GM12878 (cell line): ENCODE results near the gene SLC25A13. TPM values are rescaled to one million over a fixed set of nuclear protein-coding genes. Genes with fewer than 3 reads are reported as not detected.

Experiments used
- ATAC-seq: fragments of 200-7000 bp; cut with Tn5 transposase; 3 replicates; pipeline ENCODE4 v1.9.1; 2020; ENCODE audit warnings: mild to moderate bottlenecking, moderate library complexity
- BruUV-seq: library from RNA; stranded (reverse); fragments of 400-500 nt; replicated peaks from 2 replicates; lab custom pipeline; 2021; lab: Mats Ljungman, UMichigan
- CTCF ChIA-PET: fragments of 300-600 bp; sonication (Branson Sonifier 250); formaldehyde crosslinking; extraction: SDS; loops from one replicate; lab custom pipeline; 2021; ENCODE audit warnings: inconsistent platforms; lab: Yijun Ruan, JAX
- POLR2A ChIA-PET: fragments of 350-600 bp; formaldehyde crosslinking; extraction: SDS; loops from one replicate; lab custom pipeline; 2021; ENCODE audit warnings: inconsistent platforms; lab: Charles Lee
- RAD21 ChIA-PET: fragments of 300-600 bp; sonication (Branson Sonifier 250); formaldehyde crosslinking; loops from one replicate; lab custom pipeline; 2023; ENCODE audit warnings: antibody characterized with exemption; ENCODE audit not compliant: unreplicated experiment; lab: Charles Lee
- SMC1A ChIA-PET: fragments of 300-600 bp; sonication (Branson Sonifier 250); formaldehyde crosslinking; loops from one replicate; lab custom pipeline; 2023; ENCODE audit not compliant: unreplicated experiment, uncharacterized antibody; lab: Charles Lee
- DNase-seq: peaks from one replicate; pipeline ENCODE4 v3.0.0-alpha.2; 2011; ENCODE audit warnings: low read depth, low spot score
- FAIRE-seq: peaks from 3 replicates; lab custom pipeline; 2011; peaks lifted over from hg19 to GRCh38; lab: Jason Lieb, UNC
- H2AFZ ChIP-seq: 2 replicates; pipeline ENCODE4 v1.6.0; 2011; ENCODE audit warnings: low read depth, low read length, control low read depth; ENCODE audit not compliant: control insufficient read depth
- H3K27ac ChIP-seq: 2 replicates; pipeline ENCODE4 v1.5.1; 2011; ENCODE audit warnings: control low read depth; ENCODE audit not compliant: control insufficient read depth, insufficient read depth
- H3K27me3 ChIP-seq, 2 experiments: replicated peaks in 1 of 2; 2 replicates each; pipeline versions ENCODE4 v1.6.0 to v1.6.1; 2011; ENCODE audit warnings: low read length in 1 of 2; ENCODE audit not compliant: control insufficient read depth in 2 of 2, insufficient read depth in 2 of 2
- H3K36me3 ChIP-seq, 2 experiments: 2 replicates each; pipeline ENCODE4 v1.5.1; 2011; ENCODE audit warnings: low read length in 1 of 2; ENCODE audit not compliant: control insufficient read depth in 2 of 2, insufficient read depth in 2 of 2
- H3K4me1 ChIP-seq: 2 replicates; pipeline ENCODE4 v1.6.1; 2011; ENCODE audit warnings: mild to moderate bottlenecking, low read length, moderate library complexity, mixed read lengths; ENCODE audit not compliant: control insufficient read depth, insufficient read depth
- H3K4me2 ChIP-seq: 2 replicates; pipeline ENCODE4 v1.6.0; 2011; ENCODE audit warnings: control low read depth; ENCODE audit not compliant: control insufficient read depth, insufficient read depth
- H3K4me3 ChIP-seq: fragments of 200-600 bp; sonication (generic); 2 replicates; pipeline ENCODE4 v1.5.1; 2016
- H3K79me2 ChIP-seq: 2 replicates; pipeline ENCODE4 v1.6.0; 2011; ENCODE audit warnings: low read length; ENCODE audit not compliant: control insufficient read depth, insufficient read depth
- H3K9ac ChIP-seq: 2 replicates; pipeline ENCODE4 v1.8.0; 2011; ENCODE audit warnings: low read length, control low read depth, mixed read lengths; ENCODE audit not compliant: control insufficient read depth, insufficient read depth
- H3K9me3 ChIP-seq: replicated peaks from 3 replicates; pipeline ENCODE4 v1.5.1; 2011; ENCODE audit warnings: mild to moderate bottlenecking, low read length; ENCODE audit not compliant: control insufficient read depth, insufficient read depth
- H4K20me1 ChIP-seq: 2 replicates; pipeline ENCODE4 v1.6.0; 2011; ENCODE audit not compliant: control insufficient read depth, insufficient read depth
- ATF3 ChIP-seq: IDR thresholded peaks from 2 replicates; pipeline ENCODE4 v1.6.1; 2011; ENCODE audit warnings: low read depth, mild to moderate bottlenecking, low read length, moderate library complexity, borderline replicate concordance; ENCODE audit errors: extremely low read depth
- CBFB ChIP-seq: IDR thresholded peaks from 2 replicates; pipeline ENCODE4 v1.6.1; 2016; ENCODE audit warnings: antibody characterized with exemption, low read depth
- DPF2 ChIP-seq: fragments of 450-650 bp; IDR thresholded peaks from 2 replicates; pipeline ENCODE4 v1.6.1; 2017; ENCODE audit warnings: mild to moderate bottlenecking
- E2F4 ChIP-seq: IDR thresholded peaks from 2 replicates; pipeline ENCODE4 v1.6.1; 2012; ENCODE audit warnings: low read depth, low read length, improper control_type of control experiment
- KDM1A ChIP-seq: fragments of 200-600 bp; sonication (generic); IDR thresholded peaks from 2 replicates; pipeline ENCODE4 v1.6.1; 2016; ENCODE audit warnings: borderline replicate concordance
- MXI1 ChIP-seq: fragments of 150-350 bp; IDR thresholded peaks from 2 replicates; pipeline ENCODE4 v1.6.1; 2011; ENCODE audit warnings: low read depth, mild to moderate bottlenecking, inconsistent platforms, low read length, improper control_type of control experiment
- NRF1 ChIP-seq: conservative IDR thresholded peaks from 2 replicates; pipeline ENCODE4 v1.6.1; 2011; ENCODE audit warnings: mild to moderate bottlenecking, low read depth, low read length, improper control_type of control experiment
- PKNOX1 ChIP-seq: fragments of 450-650 bp; IDR thresholded peaks from 2 replicates; pipeline ENCODE4 v1.6.1; 2016; ENCODE audit warnings: mild to moderate bottlenecking
- RAD51 ChIP-seq: fragments of 450-650 bp; IDR thresholded peaks from 2 replicates; pipeline ENCODE4 v1.6.1; 2016; ENCODE audit warnings: moderate library complexity, mild to moderate bottlenecking, inconsistent platforms
- SREBF2 ChIP-seq: IDR thresholded peaks from 2 replicates; pipeline ENCODE4 v1.6.1; 2012; ENCODE audit warnings: mild to moderate bottlenecking, low read length
- WGBS: methylation state at CpG from one replicate; pipeline ENCODE4 v1.1.6; 2016; ENCODE audit warnings: low lambda C conversion rate; ENCODE audit not compliant: insufficient replicate concordance, insufficient coverage; ENCODE audit errors: missing lambda C conversion rate; 5-methylcytosine and 5-hydroxymethylcytosine counted together
- in situ Hi-C: fragments of 300-500 bp; cut with MboI; formaldehyde crosslinking; loops from 9 replicates; pipeline ENCODE4 v1.14.3; 2018; ENCODE audit warnings: mixed read lengths
- intact Hi-C: fragments of 100-400 bp; cut with micrococcal nuclease; formaldehyde crosslinking; loops from one replicate; pipeline ENCODE4 v1.14.2; 2022; ENCODE audit not compliant: unreplicated experiment
- polyA plus RNA-seq, 11 experiments: library from polyadenylated mRNA; depleted of rRNA in 4 of 11; unstranded in 6 of 11; stranded (reverse) in 5 of 11; fragments of >200 nt; fragmentation: Nextera tagmentation in 4 of 11; fragmentation: Illumina TruSeq in 1 of 11; extraction: Ambion mirVana in 4 of 11; extraction: Trizol in 1 of 11; gene quantifications; 1 replicate in 1 of 11; 2 replicates in 10 of 11; pipeline versions ENCODE4 v1.2.1 to v1.2.3, GENCODE V29; 2011 to 2016; ENCODE audit warnings: inconsistent platforms in 2 of 11, missing spikeins in 2 of 11, low read depth in 1 of 11
- total RNA-seq, 4 experiments: library from RNA; depleted of rRNA in 3 of 4; stranded (reverse); fragments of >200 nt in 3 of 4; fragmentation: Illumina TruSeq in 1 of 4; extraction: Trizol in 1 of 4; gene quantifications; 2 replicates each; pipeline versions ENCODE4 v1.2.1 to v1.2.3, GENCODE V29; 2013 to 2021

Gene SLC25A13
- total and polyA plus RNA-seq, 10 of the 15 experiments (the other 5 are each of a cell fraction or from before 2014, with no cell fraction given) = 7.0 to 24.7 (median 18.6) TPM

- TF ChIP-seq E2F4 = no peak
- TF ChIP-seq, all 136 proteins: peak for 0
Measured at GRCh38 chr7:96330193-96330592, 8.3 kb upstream of the SLC25A13 start (continued).

GRCh38 chr7:96329241-96329640, 7.3 kb upstream of the SLC25A13 start:
- intact Hi-C loops = loop anchor here (10.0 kb wide), 1 partner anchor 376 kb away; the partner anchor contains the start of gene SEM1
- H3K9ac ChIP-seq = no peak overlapping the region
- in situ Hi-C loops = no loop called here
- no peaks in the 10 kb centered on the region; a peak in 1 of 4 replicates for H3K27me3 ChIP-seq
- no peaks in the 10 kb centered on the region for H3K79me2 ChIP-seq
- no peaks in the 10 kb centered on the region for H3K4me1 ChIP-seq
- RAD21 ChIA-PET = interaction anchor here (0.5 kb wide), 1 partner anchor 105 kb away, joined by 5 read pairs; no protein-coding TSS in a partner anchor
- no peak overlapping the region for H3K27ac ChIP-seq
- SMC1A ChIA-PET = interaction anchor here (1.6 kb wide), 1 partner anchor 156 kb away, joined by 4 read pairs; no protein-coding TSS in a partner anchor
- no peak overlapping the region for H3K4me3 ChIP-seq
- FAIRE-seq = no peak
- no peak overlapping the region for H3K4me2 ChIP-seq
- DNase-seq = no peak
- POLR2A ChIA-PET = no interaction called here
- BruUV-seq = no TSS peak
- H3K36me3 ChIP-seq = no peaks in the 10 kb centered on the region
- CTCF ChIA-PET = interaction anchor here (1.7 kb wide), 1 partner anchor 17 kb away, joined by 3 read pairs; no protein-coding TSS in a partner anchor
- H2AFZ ChIP-seq = no peak overlapping the region
- H3K9me3 ChIP-seq = peaks cover 5% of the 10 kb centered on the region; the same call in 2 of the 3 replicates
- WGBS = 5% methylated on average over 1 of the region's 1 CpG
- peak; percentile 12; the same call in 1 of the 3 replicates for ATAC-seq
- H4K20me1 ChIP-seq = no peaks in the 10 kb centered on the region
- TF ChIP-seq SREBF2 (no peak), ATF3 (no peak), DPF2 (no peak), PKNOX1 (no peak), E2F4 (no peak), RAD51 (no peak), CBFB (no peak), KDM1A (no peak), NRF1 (no peak), MXI1 (no peak)
